ENCODE data around the gene SLC30A1. TPM values are rescaled to one million over a fixed set of nuclear protein-coding genes. Genes with fewer than 3 reads are reported as not detected.

SLC30A1 gene
- total and polyA plus RNA-seq, 2 of the 13 experiments (the other 11 are each of a cell fraction or from before 2014, with no cell fraction given): 5.9 to 24.4 TPM

- POLR2A ChIA-PET: interaction anchor here (0.6 to 6.7 kb wide), 15 partner anchors 8 to 83 kb away, joined by 3 to 79 read pairs (median 5); partner anchors contain the start of gene SLC30A1
- ATAC-seq (peak; percentile 87), DNase-seq (ENCODE audit: low spot score) (peak; percentile 92), FAIRE-seq (peak; percentile 85)
- peaks cover 23% of the 10 kb centered on the region for H3K79me2 ChIP-seq (ENCODE audit: insufficient read depth, low read length)
- no peaks in the 10 kb centered on the region for H4K20me1 ChIP-seq (ENCODE audit: insufficient read depth, low read length)
- H3K36me3 ChIP-seq (replicated peaks in 1 of 2; ENCODE audit: control insufficient read depth in 1 of 2, insufficient read depth in 2 of 2, low read length in 2 of 2): no peaks in the 10 kb centered on the region
- in situ Hi-C loops (cut with HindIII; ENCODE audit: extremely low pct_ligation_motif_present, low pct_unique_long_range_greater_than_20kb) (no loop called here), intact Hi-C loops (cut with micrococcal nuclease; ENCODE audit: unreplicated experiment) (loop anchor here (1.0 kb wide), 1 partner anchor 24 kb away; the partner anchor contains the start of gene SLC30A1)
- peak overlapping the region; percentile 68 for H3K4me2 ChIP-seq (ENCODE audit: low read depth, low read length)
- no peak overlapping the region for H2AFZ ChIP-seq (ENCODE audit: low read length)
- CTCF ChIA-PET (ENCODE audit: low intra/inter-chr PET ratio, low total read pairs): no interaction called here
- H3K9me3 ChIP-seq (ENCODE audit: low read length): no peaks in the 10 kb centered on the region
- H3K27me3 ChIP-seq (ENCODE audit: control insufficient read depth in 1 of 2, insufficient read depth in 2 of 2, low read length in 2 of 2): no peaks in the 10 kb centered on the region
- 11% methylated on average over 3 of the region's 3 CpGs for WGBS (ENCODE audit: low lambda C conversion rate)
- H3K9ac ChIP-seq (ENCODE audit: insufficient read depth, low read depth, low read length): no peak overlapping the region
- no TSS peak for BruUV-seq (replicated peaks)
- H3K27ac ChIP-seq (ENCODE audit: extremely low read length, insufficient read depth, low read length): peak overlapping the region; percentile 44
- peaks cover 67% of the 10 kb centered on the region for H3K4me1 ChIP-seq (ENCODE audit: insufficient read depth, low read length)
- H3K4me3 ChIP-seq (replicated peaks in 1 of 3; ENCODE audit: insufficient read depth in 1 of 3, low read depth in 2 of 3, low read length in 3 of 3): peak overlapping the region in 1 of 3 experiments; percentile 3; a peak in 1 of 6 replicates
- TF ChIP-seq TIGD3 (CRISPR knock-in tag; IDR thresholded peaks at IDR 0.05; ENCODE audit: borderline replicate concordance) (no peak), ZNF652 (CRISPR knock-in tag; IDR thresholded peaks at IDR 0.05; ENCODE audit: borderline replicate concordance, low read depth) (peak; percentile 40; the same call in 1 of the 2 replicates), MIER2 (CRISPR knock-in tag; IDR thresholded peaks at IDR 0.05) (peak; percentile 79), ZSCAN5A (CRISPR knock-in tag; IDR thresholded peaks at IDR 0.05; ENCODE audit: borderline replicate concordance) (no peak), CAMTA2 (CRISPR knock-in tag; IDR thresholded peaks at IDR 0.05; ENCODE audit: borderline replicate concordance) (no peak), EZH2 (conservative IDR thresholded peaks at IDR 0.05; ENCODE audit: low read depth, low read length) (no peak), UBTF (CRISPR knock-in tag; IDR thresholded peaks at IDR 0.05) (peak; percentile 25; the same call in 1 of the 2 replicates), ZNF280B (CRISPR knock-in tag; IDR thresholded peaks at IDR 0.05; ENCODE audit: borderline replicate concordance) (no peak), ATF1 (CRISPR knock-in tag; IDR thresholded peaks at IDR 0.05) (no peak), RAD51 (IDR thresholded peaks at IDR 0.05; ENCODE audit: borderline replicate concordance) (no peak), FOSL2 (CRISPR knock-in tag; IDR thresholded peaks at IDR 0.05) (peak; percentile 88), RBM22 (optimal IDR thresholded peaks at IDR 0.05; ENCODE audit: low read length) (no peak), MYC (CRISPR knock-in tag; IDR thresholded peaks at IDR 0.05; ENCODE audit: borderline replicate concordance) (peak; percentile 87), ZNF235 (CRISPR knock-in tag; IDR thresholded peaks at IDR 0.05; ENCODE audit: borderline replicate concordance) (no peak), ZNF83 (CRISPR knock-in tag; IDR thresholded peaks at IDR 0.05; ENCODE audit: borderline replicate concordance) (no peak), MXD4 (CRISPR knock-in tag; IDR thresholded peaks at IDR 0.05) (no peak; the same call in 1 of the 2 replicates), SUZ12 (IDR thresholded peaks at IDR 0.05; ENCODE audit: low read depth, low read length) (no peak), HNF4G (IDR thresholded peaks at IDR 0.05; ENCODE audit: borderline replicate concordance, low read depth, low read length) (peak; percentile 78; the same call in 1 of the 2 replicates), HNF4G (CRISPR knock-in tag; IDR thresholded peaks at IDR 0.05; ENCODE audit: borderline replicate concordance, low read depth) (peak; percentile 68; the same call in 1 of the 2 replicates)
These were observed 24.3 kb upstream of the SLC30A1 start for GRCh38 chr1:211603191-211603701.

Measured in HepG2 (cell line).